ENCODE results near the gene PPT2.

Gene PPT2

GRCh38 chr6:32115623-32116022 lies 38.3 kb upstream of the PPT2 start:
- Mint-ChIP-seq H3K36me3 (peaks cover 30% of the 10 kb centered on the region), H3K27me3 (no peaks in the 10 kb centered on the region), H3K4me3 (no peak overlapping the region), H3K27ac (peak overlapping the region; percentile 26), H3K4me1 (peaks cover 20% of the 10 kb centered on the region), H3K9me3 (no peaks in the 10 kb centered on the region)
- ATAC-seq (ENCODE audit: low read depth) (no peak), DNase-seq (ENCODE audit: low spot score in 2 of 2) (no peak)

- H3K4me3 Mint-ChIP-seq, result no peak overlapping the region
- DNase-seq (ENCODE audit: low spot score in 2 of 2), result no peak
- H3K27me3 Mint-ChIP-seq, result no peaks in the 10 kb centered on the region
- no peak overlapping the region for H3K27ac Mint-ChIP-seq
- H3K36me3 Mint-ChIP-seq, result peaks cover 37% of the 10 kb centered on the region
- no peak for ATAC-seq (ENCODE audit: low read depth)
- H3K9me3 Mint-ChIP-seq, result no peaks in the 10 kb centered on the region
- peaks cover 20% of the 10 kb centered on the region for H3K4me1 Mint-ChIP-seq
Observed at GRCh38 chr6:32116674-32117073, 37.3 kb upstream of the PPT2 start.

- ATAC-seq (ENCODE audit: low read depth) (no peak), DNase-seq (ENCODE audit: low spot score in 2 of 2) (no peak)
- Mint-ChIP-seq H3K27me3 (no peaks in the 10 kb centered on the region), H3K36me3 (peaks cover 42% of the 10 kb centered on the region), H3K4me1 (peaks cover 20% of the 10 kb centered on the region), H3K27ac (no peak overlapping the region), H3K9me3 (no peaks in the 10 kb centered on the region), H3K4me3 (no peak overlapping the region)
Observed at GRCh38 chr6:32117461-32117860, 36.5 kb upstream of the PPT2 start.

- peaks cover 40% of the 10 kb centered on the region for H3K36me3 Mint-ChIP-seq
- DNase-seq (ENCODE audit: low spot score in 2 of 2), result peak; percentile 58 to 64
- peak; percentile 96 for ATAC-seq (ENCODE audit: low read depth)
- H3K27me3 Mint-ChIP-seq, result no peaks in the 10 kb centered on the region
- no peak overlapping the region for H3K4me3 Mint-ChIP-seq
- H3K9me3 Mint-ChIP-seq, result no peaks in the 10 kb centered on the region
- peak overlapping the region; percentile 36 for H3K27ac Mint-ChIP-seq
- H3K4me1 Mint-ChIP-seq, result peaks cover 15% of the 10 kb centered on the region
Observed at GRCh38 chr6:32118782-32119628, 34.9 kb upstream of the PPT2 start.

- ATAC-seq (ENCODE audit: low read depth) (no peak), DNase-seq (ENCODE audit: low spot score in 2 of 2) (no peak)
- H3K4me3 Mint-ChIP-seq, result no peak overlapping the region
- H3K27me3 Mint-ChIP-seq, result no peaks in the 10 kb centered on the region
- H3K4me1 Mint-ChIP-seq, result peaks cover 18% of the 10 kb centered on the region
- H3K36me3 Mint-ChIP-seq, result peaks cover 41% of the 10 kb centered on the region
- H3K27ac Mint-ChIP-seq, result peak overlapping the region; percentile 55
- H3K9me3 Mint-ChIP-seq, result no peaks in the 10 kb centered on the region
Observed at GRCh38 chr6:32120573-32121059, 33.3 kb upstream of the PPT2 start.

GRCh38 chr6:32123681-32124080 lies 30.3 kb upstream of the PPT2 start:
- Mint-ChIP-seq H3K4me1 (peaks cover 31% of the 10 kb centered on the region), H3K4me3 (no peak overlapping the region), H3K27ac (no peak overlapping the region), H3K9me3 (no peaks in the 10 kb centered on the region), H3K27me3 (no peaks in the 10 kb centered on the region), H3K36me3 (peaks cover 42% of the 10 kb centered on the region)
- DNase-seq (ENCODE audit: low spot score in 2 of 2) (no peak), ATAC-seq (ENCODE audit: low read depth) (no peak)

- Mint-ChIP-seq H3K9me3 (no peaks in the 10 kb centered on the region), H3K4me3 (peak overlapping the region; percentile 99), H3K4me1 (peaks cover 32% of the 10 kb centered on the region), H3K36me3 (peaks cover 21% of the 10 kb centered on the region), H3K27me3 (no peaks in the 10 kb centered on the region), H3K27ac (peak overlapping the region; percentile 97)
- ATAC-seq (ENCODE audit: low read depth), result no peak
- DNase-seq (ENCODE audit: low spot score in 2 of 2), result no peak
Observed at GRCh38 chr6:32126880-32127279, 27.1 kb upstream of the PPT2 start.

- H3K36me3 Mint-ChIP-seq, result peaks cover 18% of the 10 kb centered on the region
- peak overlapping the region; percentile 99 for H3K4me3 Mint-ChIP-seq
- peaks cover 32% of the 10 kb centered on the region for H3K4me1 Mint-ChIP-seq
- no peaks in the 10 kb centered on the region for H3K9me3 Mint-ChIP-seq
- peak overlapping the region; percentile 97 for H3K27ac Mint-ChIP-seq
- DNase-seq (ENCODE audit: low spot score in 2 of 2) (no peak), ATAC-seq (ENCODE audit: low read depth) (no peak)
- H3K27me3 Mint-ChIP-seq, result no peaks in the 10 kb centered on the region
Observed at GRCh38 chr6:32127409-32127716, 26.6 kb upstream of the PPT2 start.

- DNase-seq (ENCODE audit: low spot score in 2 of 2) (peak; percentile 78 to 91), ATAC-seq (ENCODE audit: low read depth) (peak; percentile 91)
- Mint-ChIP-seq H3K9me3 (no peaks in the 10 kb centered on the region), H3K4me1 (peaks cover 32% of the 10 kb centered on the region), H3K27me3 (no peaks in the 10 kb centered on the region), H3K36me3 (peaks cover 18% of the 10 kb centered on the region), H3K4me3 (peak within 1 kb of the TSS; percentile 99), H3K27ac (peak within 1 kb of the TSS; percentile 97)
Observed at GRCh38 chr6:32127717-32128592, 26.0 kb upstream of the PPT2 start, which contains the start of gene ATF6B. Gene ATF6B, minus strand, starts transcription at chr6:32128246. Its CDS starts 39 bp downstream, at chr6:32128207.

- DNase-seq (ENCODE audit: low spot score in 2 of 2) (no peak), ATAC-seq (ENCODE audit: low read depth) (no peak)
Observed at GRCh38 chr6:32128751-32129296, 25.1 kb upstream of the PPT2 start.

GRCh38 chr6:32129297-32130088 lies 24.4 kb upstream of the PPT2 start:
- H3K9me3 Mint-ChIP-seq, result no peaks in the 10 kb centered on the region
- H3K36me3 Mint-ChIP-seq, result peaks cover 13% of the 10 kb centered on the region
- H3K27ac Mint-ChIP-seq, result peak overlapping the region; percentile 89
- H3K4me1 Mint-ChIP-seq, result peaks cover 28% of the 10 kb centered on the region
- no peak for DNase-seq (ENCODE audit: low spot score in 2 of 2)
- no peak for ATAC-seq (ENCODE audit: low read depth)
- peak overlapping the region; percentile 88 for H3K4me3 Mint-ChIP-seq
- no peaks in the 10 kb centered on the region for H3K27me3 Mint-ChIP-seq

More at GRCh38 chr6:32128751-32129296, 25.1 kb upstream of the PPT2 start:
- peak overlapping the region; percentile 97 for H3K27ac Mint-ChIP-seq
- peaks cover 32% of the 10 kb centered on the region for H3K4me1 Mint-ChIP-seq
- H3K9me3 Mint-ChIP-seq, result no peaks in the 10 kb centered on the region
- H3K4me3 Mint-ChIP-seq, result peak overlapping the region; percentile 99
- peaks cover 18% of the 10 kb centered on the region for H3K36me3 Mint-ChIP-seq
- H3K27me3 Mint-ChIP-seq, result no peaks in the 10 kb centered on the region

- DNase-seq (ENCODE audit: low spot score in 2 of 2), result no peak
Observed at GRCh38 chr6:32131439-32131948, 22.4 kb upstream of the PPT2 start.

GRCh38 chr6:32132110-32132509 lies 21.8 kb upstream of the PPT2 start:
- Mint-ChIP-seq H3K27me3 (peaks cover 3% of the 10 kb centered on the region), H3K27ac (no peak overlapping the region), H3K4me1 (peaks cover 18% of the 10 kb centered on the region), H3K9me3 (no peaks in the 10 kb centered on the region), H3K4me3 (no peak overlapping the region), H3K36me3 (peaks cover under 1% of the 10 kb centered on the region)
- no peak for DNase-seq (ENCODE audit: low spot score in 2 of 2)
- no peak for ATAC-seq (ENCODE audit: low read depth)

More at GRCh38 chr6:32131439-32131948, 22.4 kb upstream of the PPT2 start:
- Mint-ChIP-seq H3K27me3 (peaks cover 3% of the 10 kb centered on the region), H3K9me3 (no peaks in the 10 kb centered on the region), H3K27ac (no peak overlapping the region), H3K36me3 (peaks cover 6% of the 10 kb centered on the region), H3K4me3 (peak overlapping the region; percentile 28), H3K4me1 (peaks cover 24% of the 10 kb centered on the region)
- ATAC-seq (ENCODE audit: low read depth), result no peak

Data from memory B cell (primary cell).